ENCODE measurements around the gene SDE2.
"Not testable (repeated sequence)": the region's sequence is repeated elsewhere in the genome, so short reads cannot be mapped to it uniquely, and the experiment has no call there.

The SDE2 gene

DNA sequence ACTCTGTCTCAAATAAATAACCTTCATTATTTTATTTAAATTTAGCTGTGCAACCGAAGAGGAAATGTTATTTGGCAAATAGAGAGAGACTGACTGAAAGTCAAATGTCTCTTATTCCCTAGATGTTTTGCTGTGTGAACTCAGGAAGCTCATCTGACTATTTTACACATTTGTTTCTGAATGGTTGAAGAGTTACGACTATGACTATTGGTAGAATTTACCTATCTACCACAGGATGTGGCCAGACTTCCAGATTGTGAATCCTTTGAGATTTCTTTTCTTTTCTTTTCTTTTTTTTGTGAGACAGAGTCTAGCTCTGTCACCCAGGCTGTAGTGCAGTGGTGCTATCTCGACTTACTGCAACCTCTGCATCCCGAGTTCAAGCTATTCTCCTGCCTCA, 5.3 kb upstream of the SDE2 start:
- DNase-seq: no peak

GRCh38 chr1:226003502-226004170, 4.5 kb upstream of the SDE2 start:
- no peak for DNase-seq

GRCh38 chr1:226002667-226003501, 3.7 kb upstream of the SDE2 start:
- DNase-seq: no peak

DNA sequence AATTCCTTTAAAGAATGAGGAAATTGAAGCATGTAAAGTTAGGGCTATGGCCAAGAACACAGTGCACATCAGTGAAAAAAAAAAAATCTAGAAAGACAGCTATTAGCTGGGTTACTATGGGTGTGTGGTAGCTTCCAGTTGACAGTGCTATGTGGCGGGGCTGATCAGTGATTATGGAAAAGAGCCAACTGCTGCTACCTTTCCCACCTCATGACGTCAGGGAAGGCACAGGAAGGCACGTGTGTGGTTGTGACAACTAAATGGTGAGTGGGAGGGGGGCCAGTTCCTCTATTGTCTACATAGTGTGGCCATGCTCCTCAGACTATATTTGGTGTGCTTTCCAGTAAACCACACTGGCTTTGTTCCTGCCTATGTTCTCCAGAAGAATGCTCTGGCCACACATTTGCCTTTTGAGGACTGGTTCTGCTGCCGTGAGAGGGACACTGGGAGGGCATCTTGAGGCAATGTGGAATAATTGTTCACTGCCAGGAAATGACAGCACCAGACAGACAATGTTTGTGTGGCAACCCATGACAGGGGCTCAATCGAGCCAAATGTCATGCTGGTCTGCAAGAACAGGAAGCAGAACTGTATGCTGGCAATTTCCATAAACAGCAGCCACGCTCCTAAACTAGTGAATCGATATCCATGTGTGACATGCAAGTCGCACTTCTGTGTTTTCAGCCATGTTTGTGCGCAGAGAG, 3.0 kb upstream of the SDE2 start:
- peak; percentile 79 for DNase-seq

- DNase-seq: no peak
Observed at GRCh38 chr1:226001088-226001487, 1.9 kb upstream of the SDE2 start.

- DNase-seq: peak; percentile 37
Observed at GRCh38 chr1:226000493-226001081, 1.4 kb upstream of the SDE2 start.

DNA sequence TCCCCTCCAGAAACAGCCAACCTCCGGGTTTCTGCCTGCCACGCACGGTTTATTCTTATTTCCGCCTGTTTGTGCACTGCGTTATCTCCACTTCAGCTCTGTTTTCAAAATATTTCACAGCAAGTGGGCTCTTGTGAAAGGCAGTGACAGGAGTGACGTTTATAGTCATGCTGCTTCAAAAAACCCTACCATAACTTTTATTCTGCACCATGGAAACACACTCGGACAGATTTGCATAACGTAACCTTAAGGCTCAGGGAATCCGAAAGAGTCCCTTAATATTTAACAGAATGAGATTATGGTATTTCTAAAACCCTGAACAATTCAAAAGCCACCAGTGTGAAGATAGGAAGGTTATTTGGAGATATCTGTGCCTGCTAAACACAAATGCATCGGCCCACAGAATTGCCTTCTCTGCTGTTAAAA, 782 bp upstream of the SDE2 start:
- peak; percentile 84 for DNase-seq

- no peak for DNase-seq
Observed at GRCh38 chr1:225998560-225999226, 450 bp downstream of the SDE2 start.

DNA sequence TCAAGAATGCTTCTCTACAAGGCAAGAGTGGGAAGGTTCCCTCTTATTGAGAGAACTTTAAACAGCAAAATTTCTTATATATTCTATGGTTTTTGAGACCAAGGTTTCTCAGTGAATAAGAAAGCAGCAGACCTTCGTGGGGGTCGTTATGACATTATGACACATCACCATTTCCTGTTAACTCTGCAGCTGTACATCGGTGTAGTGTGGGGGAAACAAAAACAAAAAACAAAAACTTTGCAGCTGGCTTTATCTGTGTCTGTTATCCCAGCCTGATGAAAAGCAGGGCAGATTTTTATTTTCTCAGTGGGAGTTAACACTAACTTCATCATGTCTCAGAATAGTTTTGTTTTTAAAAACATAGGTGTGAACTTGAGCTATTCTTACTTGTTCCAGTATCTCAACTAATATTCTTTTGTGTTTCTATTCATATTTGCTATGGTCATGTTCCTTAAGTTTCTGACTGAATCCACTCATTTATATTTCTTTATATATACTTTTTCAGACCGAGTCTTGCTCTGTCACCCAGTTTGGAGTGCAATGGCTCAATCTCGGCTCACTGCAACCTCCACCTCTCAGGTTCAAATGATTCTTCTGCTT, 2.1 kb downstream of the SDE2 start:
- DNase-seq: peak; percentile 42

GRCh38 chr1:225995919-225996864, 3.0 kb downstream of the SDE2 start:
- DNase-seq: no peak

DNA sequence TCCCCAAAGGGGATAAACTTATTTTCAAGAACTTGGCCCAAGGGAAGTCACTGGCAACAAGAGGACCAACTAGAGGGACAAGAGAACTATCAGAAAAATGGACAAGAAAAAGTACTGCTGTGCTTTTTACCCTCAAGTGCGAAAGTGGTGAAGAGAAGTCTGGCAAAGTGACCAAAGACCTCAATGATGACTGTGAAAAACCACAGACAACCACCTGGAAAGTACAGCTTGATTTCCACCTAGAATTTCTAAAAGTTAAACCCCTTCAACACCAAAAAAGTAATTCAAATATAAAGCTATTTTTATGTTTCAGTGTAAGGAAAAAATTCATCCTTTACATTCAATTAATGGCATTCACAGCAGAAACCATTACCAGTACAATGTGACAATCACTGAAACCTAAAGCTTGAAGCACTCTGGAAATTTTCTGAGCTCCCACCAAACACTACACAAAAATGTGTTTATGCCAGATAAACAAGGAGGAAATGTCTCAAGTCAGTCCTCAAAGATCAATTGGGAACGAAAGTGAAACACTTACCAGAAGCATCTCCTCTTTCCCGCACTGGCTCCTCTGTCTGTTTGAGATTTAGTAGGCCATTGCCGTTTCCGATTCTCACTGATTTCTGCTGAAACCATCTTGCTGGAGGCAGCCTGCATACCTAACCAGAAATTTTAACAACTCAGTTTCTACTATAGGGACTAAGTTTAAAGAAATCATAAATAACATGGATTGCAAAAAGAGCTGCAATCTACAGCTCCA, 8.3 kb downstream of the SDE2 start:
- DNase-seq: peak; percentile 53

DNA sequence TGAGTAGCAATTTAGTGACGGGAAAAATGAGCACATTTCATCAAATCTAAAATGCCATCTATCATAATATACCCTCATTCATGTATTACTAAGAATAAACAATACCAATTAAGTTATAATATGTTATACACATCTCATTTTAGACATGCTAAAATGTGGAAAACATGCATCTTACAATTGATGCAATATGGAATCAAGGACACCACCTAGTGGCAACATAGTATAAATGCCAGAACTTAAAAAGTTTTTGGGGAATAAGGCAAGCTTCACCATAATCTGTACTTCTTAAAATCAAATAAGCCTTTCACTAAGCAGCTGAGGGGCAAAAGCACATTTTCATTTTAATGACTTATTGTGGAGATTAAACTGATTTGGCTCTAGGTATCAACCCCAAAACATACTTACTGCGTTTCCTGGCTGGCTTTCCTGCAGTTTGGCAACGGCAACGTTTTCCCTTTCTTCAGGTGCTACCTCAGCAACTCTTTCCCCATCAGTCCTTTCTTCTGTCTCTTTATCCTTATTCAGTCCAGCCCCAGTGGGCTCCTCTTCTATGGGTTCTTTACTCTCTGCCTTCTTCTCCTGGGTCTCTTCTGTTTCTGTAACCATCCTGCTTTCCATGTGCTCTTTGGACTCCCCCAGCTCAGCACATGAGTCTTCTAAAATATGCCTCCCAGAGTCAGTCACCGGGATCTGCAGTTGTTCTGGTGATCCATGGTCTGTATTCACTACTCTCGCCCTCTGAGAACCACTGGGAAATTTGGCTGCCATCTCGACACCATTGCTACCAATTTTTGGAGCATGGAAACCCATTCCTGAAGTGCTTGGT, 11.4 kb downstream of the SDE2 start:
- peak; percentile 60 for DNase-seq

DNA sequence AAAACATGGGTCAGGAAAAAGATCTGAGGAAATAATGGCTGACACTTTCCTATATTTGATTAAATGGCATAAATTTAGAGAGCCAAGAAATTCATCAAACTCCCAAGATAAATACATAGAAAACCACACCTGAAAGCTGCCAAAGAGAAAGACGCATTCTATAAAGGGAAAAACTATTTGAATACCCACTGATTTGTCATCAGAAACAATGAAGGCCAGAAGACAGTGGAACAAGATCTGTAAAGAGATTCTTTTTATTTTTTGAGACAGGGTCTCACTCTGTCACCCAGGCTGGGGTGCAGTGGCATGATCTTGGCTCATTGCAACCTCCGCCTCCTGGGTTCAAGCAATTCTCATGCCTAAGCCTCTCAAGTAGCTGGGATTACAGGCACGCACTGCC, 17.4 kb downstream of the SDE2 start:
- no peak for DNase-seq

- DNase-seq: no peak
Observed at GRCh38 chr1:225980005-225980836, 18.9 kb downstream of the SDE2 start.

- DNase-seq: no peak
Observed at GRCh38 chr1:225979421-225979820, 19.7 kb downstream of the SDE2 start.

DNA sequence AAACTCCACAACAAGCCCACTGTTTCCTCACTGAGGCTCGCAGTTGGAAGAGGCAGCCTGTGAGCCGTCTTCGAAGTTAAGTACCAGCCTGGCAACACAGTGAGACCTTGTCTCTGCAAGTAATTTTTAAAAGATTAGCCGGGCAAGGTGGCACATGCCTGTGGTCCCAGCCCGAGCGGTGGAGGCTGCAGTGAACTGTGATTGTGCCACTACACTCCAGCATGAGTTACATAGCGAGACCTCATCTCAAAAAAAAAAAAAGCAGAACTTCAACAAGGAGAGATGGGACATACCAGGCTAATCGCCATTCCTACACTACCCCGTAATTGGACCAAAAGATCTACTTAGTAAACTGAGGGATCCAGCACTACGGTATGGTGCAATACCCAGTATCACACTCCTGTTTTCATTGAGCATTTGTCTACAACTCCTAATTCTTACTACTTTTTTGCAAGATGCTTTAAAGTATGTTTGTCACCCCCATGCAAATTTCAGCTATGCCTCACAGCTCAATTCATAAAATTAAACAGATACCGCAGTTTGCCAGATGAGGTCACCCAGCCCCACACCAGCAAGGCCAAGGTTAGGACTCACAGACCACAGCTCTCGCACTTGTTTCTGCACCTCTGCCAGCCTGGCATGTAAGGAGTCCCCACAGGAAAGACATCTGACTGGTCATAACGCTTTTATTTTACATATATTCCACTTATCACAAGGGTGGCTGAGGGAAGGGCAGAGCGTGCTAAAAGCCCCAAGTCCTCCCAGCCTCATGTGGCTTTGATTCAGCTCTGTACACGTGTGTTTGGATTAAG, 21.0 kb downstream of the SDE2 start:
- no peak for DNase-seq

- not testable (repeated sequence) for DNase-seq
Observed at GRCh38 chr1:225975146-225975545, 24.0 kb downstream of the SDE2 start.

DNA sequence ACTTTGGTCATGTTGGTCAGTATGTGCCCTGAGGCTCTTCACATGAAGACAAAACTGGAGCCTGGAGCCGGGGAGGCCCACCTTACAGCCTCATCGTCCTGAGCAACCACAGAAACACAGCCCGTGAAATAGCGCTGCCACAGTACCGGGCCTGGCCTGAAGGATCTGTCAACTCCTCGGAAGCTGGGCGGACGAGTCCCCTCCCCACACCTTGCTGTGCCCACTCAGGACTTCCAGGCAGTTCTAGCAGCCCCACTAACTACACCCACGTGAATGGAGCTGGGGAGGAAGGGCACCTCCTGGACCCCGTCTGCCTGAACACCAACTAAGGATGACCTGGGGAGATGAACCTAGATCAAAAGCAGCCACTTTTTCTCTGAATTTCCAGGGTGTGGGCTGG, 24.7 kb downstream of the SDE2 start:
- no peak for DNase-seq

All from CD4-positive, alpha-beta T cell treated with Interleukin-17A for 1 hour (primary cell).